Adipose tissue (tissue), 3 donors: ENCODE data around the gene NAA30. TPM values are rescaled to one million over a fixed set of nuclear protein-coding genes. Genes with fewer than 3 reads are reported as not detected.

Experiments used
- H3K27ac ChIP-seq: one replicate; pipeline ENCODE4 v1.5.1; 2013; ENCODE audit warnings: low read depth, low read length
- WGBS, 3 donors: extraction: QIAGEN DNeasy Blood & Tissue Kit; methylation state at CpG; one replicate each; pipeline ENCODE4 v1.1.7; 2013; 5-methylcytosine and 5-hydroxymethylcytosine counted together
- polyA plus RNA-seq, 3 donors: library from polyadenylated mRNA; stranded (reverse); fragments of 200-250 nt; gene quantifications; one replicate each; pipeline ENCODE4 v1.2.3, GENCODE V29; 2013
- donor health status: healthy with polysubstance abuse.
- donor health status: Bipolar disorder and iron deficiency.
- donor health status: healthy.

NAA30 gene
- polyA plus RNA-seq, 3 donors: 3.9 to 6.4 (median 5.4) TPM

- 0 to 1% (median 1%) methylated on average over 50 to 71 of the region's 71 CpGs for WGBS, 3 donors
- H3K27ac ChIP-seq: no peak overlapping the region
Observed at GRCh38 chr14:57390806-57391516, 575 bp downstream of the NAA30 start.

DNA sequence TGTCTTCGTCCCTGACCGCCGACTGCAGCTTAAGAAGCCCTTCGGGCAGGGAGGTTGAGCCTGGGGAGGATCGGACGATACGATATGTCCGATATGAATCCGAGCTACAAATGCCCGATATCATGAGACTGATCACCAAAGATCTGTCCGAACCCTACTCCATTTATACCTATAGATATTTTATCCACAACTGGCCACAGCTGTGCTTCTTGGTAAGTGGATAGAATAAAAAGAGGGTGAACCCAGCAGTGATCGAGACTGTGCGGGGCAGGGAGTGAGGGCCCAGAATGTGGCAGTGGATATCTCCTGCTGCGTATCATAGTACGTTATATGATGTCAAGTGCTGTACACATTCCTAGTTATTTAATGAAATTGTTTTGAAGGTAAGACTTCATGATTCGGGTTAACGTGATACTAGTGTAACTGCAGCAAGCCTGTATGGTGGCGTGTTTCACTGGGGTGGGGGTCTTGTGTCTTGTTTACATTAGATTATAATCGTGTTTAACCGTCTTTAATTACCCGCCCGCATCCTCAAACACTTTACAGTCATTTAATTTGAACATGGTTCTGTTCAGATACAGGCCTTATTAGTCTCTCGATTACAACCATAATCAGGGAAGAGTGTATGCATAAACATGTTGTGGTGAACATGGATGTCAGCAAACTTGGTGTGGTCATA lies 1.3 kb downstream of the NAA30 start:
- H3K27ac ChIP-seq: no peak overlapping the region
- 10 to 29% (median 19%) methylated on average over 23 of the region's 23 CpGs for WGBS, 3 donors

DNA sequence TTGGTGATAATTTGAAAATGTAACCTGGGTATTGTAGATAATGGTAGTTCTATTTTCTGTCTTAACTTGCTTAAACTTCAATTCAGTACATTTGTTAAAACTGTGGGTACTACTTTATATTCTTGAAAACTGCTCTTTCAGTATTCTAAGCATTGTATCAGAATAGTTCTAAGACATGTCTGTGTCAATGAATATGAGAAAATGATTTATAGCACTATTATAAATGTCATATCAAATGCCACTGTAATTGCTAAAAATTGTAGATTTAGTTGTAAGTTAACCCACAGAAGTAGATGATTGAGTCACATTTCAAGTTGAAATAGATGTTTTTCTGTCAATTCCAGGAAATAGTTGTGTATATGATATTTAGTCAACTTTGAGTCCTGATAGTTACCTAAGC lies 2.4 kb downstream of the NAA30 start:
- H3K27ac ChIP-seq: no peak overlapping the region

- no peak overlapping the region for H3K27ac ChIP-seq
- WGBS, 3 donors: 81 to 91% (median 88%) methylated on average over 4 of the region's 4 CpGs
Observed at GRCh38 chr14:57400556-57401494, 10.4 kb downstream of the NAA30 start.

DNA sequence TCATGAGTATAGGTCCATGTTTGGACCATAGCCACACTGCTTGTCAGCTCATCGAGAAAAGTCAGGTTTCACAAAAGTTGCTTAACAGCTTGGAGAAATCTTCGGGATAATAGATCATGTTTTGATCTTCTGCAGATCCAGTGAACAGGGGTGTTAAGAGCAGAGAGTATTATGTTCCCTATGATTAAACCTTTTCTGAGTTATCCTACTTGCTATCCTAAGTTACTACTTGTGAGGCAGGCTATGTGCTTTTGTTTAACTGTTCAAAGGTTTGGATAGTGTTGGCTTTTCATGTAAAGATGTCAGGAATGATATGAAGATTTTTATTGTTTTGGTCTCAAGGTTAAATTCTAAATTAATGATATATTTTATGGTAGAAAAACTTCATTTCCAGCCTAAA lies 11.1 kb downstream of the NAA30 start:
- no peak overlapping the region for H3K27ac ChIP-seq
- 37 to 75% (median 60%) methylated on average over 2 of the region's 2 CpGs for WGBS, 3 donors

DNA sequence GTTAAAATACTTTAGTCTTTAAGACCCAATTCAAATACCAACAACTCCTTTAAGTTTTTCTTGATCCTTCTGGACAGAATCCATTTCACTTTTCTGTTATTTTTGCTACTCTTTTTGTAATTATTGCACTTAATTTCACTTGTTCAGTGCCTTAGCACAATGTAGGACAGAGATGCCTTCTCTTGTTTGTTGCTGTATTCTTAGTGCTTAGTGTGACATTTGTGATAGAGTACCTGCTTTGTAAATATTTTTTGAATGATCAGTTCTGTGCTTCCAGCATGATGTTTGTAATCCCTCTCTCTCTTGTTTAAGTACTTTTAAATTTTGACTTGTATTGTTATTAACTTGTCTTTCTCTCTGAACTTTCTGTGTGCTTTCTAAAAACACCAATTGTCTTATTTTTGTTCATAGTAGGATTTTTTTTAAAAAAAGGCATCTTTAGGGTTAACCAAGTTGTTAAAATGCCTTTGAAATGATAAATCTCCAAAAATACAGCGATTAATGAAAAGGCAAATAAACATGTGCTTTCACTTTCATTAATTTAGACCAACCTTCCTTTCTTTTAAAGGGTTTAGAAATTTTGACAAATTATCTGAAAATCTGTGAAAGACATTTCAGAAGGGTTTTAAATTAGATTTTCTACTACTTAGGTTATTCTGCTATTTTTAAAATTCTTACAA lies 11.9 kb downstream of the NAA30 start:
- H3K27ac ChIP-seq: no peak overlapping the region
- WGBS, 3 donors: 19 to 50% (median 42%) methylated on average over 1 of the region's 1 CpG

DNA sequence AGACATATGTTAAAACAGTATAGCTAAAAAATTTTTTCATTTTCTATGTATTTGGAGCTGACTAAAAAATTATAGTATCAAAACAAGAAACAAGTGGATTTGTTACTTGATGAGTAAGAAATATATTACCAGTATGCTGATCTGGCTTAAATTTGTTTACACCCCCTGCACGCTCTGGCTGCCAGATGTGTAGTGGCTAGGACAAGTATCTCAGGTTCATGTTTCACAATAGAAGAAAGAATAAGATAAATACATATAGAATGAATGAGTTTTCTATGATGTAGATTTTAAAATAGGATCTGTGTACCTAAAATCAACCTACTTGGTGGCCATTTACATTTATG lies 13.1 kb downstream of the NAA30 start:
- 95 to 98% (median 97%) methylated on average over 1 of the region's 1 CpG for WGBS, 3 donors
- no peak overlapping the region for H3K27ac ChIP-seq

GRCh38 chr14:57405562-57405961 lies 15.2 kb downstream of the NAA30 start:
- 84 to 89% (median 86%) methylated on average over 2 of the region's 2 CpGs for WGBS, 3 donors
- H3K27ac ChIP-seq: no peak overlapping the region

GRCh38 chr14:57408037-57408436 lies 17.7 kb downstream of the NAA30 start:
- no peak overlapping the region for H3K27ac ChIP-seq
- 93 to 98% (median 97%) methylated on average over 2 of the region's 2 CpGs for WGBS, 3 donors

DNA sequence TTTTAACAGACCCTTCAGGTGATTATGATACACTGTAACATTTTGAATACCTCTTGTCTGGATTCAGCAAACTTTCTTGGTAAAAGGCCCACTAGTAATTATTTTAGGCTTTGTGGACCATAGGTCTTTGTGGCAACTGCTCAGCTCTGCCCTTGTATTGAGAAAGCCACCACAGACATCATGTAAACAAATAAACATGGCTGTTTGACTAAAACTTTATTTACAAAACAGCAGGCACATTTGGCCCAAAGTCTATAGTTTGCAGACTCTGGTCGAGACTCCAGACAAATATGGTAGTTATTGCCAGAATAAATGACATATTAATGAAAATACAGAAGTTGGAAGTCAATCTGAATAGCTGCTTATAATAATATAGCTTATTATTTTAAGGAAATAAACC lies 18.2 kb downstream of the NAA30 start:
- H3K27ac ChIP-seq: no peak overlapping the region
- WGBS, 3 donors: 56 to 86% (median 84%) methylated on average over 1 of the region's 1 CpG

GRCh38 chr14:57412341-57412740 lies 22.0 kb downstream of the NAA30 start:
- 50 to 63% (median 63%) methylated on average over 2 of the region's 2 CpGs for WGBS, 3 donors
- no peak overlapping the region for H3K27ac ChIP-seq

GRCh38 chr14:57413849-57414248 lies 23.5 kb downstream of the NAA30 start:
- H3K27ac ChIP-seq: no peak overlapping the region
- WGBS, 3 donors: 70 to 86% (median 79%) methylated on average over 2 of the region's 2 CpGs

DNA sequence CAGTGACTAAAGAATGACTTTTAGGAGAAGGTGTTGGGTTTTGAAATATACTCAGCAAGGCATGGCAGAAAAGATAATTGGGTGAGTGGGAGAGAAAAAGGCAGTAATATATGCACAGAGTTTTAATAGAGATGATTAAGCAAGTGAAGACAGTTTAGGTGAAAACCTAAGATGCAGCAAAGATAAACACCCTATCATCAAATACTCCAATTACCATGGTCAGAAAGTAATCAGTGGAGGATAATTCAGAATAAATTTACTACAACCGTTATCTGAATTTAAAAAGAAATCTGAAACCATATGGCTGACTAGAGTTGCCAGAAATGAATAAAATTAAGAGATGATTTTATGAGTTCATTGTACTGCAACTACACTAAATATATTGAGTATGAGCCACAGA lies 26.8 kb downstream of the NAA30 start:
- H3K27ac ChIP-seq: no peak overlapping the region
- WGBS, 3 donors: 73 to 89% (median 80%) methylated on average over 1 of the region's 1 CpG

DNA sequence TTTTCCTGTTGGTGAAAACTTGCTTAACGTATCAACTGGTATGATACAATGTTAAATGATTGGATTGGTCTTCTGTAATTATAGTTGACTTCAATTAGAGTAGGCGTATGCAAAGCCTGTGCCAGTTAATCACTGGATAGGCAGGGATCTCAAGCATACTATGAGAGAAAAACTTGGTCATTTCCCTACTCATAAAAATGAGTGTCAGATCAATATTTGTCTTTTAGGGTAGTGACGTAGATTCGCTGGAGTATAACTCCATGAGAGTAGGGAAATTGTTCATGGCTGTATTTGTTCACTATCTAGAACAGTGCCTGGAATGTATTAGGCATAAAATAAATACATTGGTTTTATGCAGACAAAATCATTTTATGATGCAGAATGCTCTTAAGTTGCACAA lies 28.6 kb downstream of the NAA30 start:
- no peak overlapping the region for H3K27ac ChIP-seq
- WGBS, 3 donors: 85 to 93% (median 93%) methylated on average over 4 of the region's 4 CpGs

GRCh38 chr14:57420033-57420432 lies 29.6 kb downstream of the NAA30 start:
- H3K27ac ChIP-seq: no peak overlapping the region
- WGBS, 3 donors: 43 to 58% (median 54%) methylated on average over 4 of the region's 4 CpGs

DNA sequence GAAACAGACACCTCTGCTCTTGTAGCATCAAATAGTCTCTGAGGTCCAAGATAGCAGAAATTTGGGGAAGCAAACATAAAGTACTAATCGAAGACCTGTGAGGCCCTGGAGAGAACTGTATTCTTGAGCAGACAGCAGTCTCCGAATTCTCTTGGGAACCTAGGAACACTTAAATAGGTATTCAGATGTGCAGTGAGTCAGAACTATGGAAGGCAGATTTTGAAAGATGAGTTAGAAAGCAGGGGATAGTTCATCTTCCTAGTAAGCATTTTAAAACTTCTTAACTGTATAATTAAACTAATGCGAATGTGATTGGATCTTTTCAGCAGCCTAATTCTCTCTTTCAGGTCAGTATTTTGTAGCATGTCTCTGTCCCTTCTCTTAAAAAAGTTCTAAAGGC lies 30.6 kb downstream of the NAA30 start:
- no peak overlapping the region for H3K27ac ChIP-seq
- 88 to 98% (median 91%) methylated on average over 3 of the region's 3 CpGs for WGBS, 3 donors

DNA sequence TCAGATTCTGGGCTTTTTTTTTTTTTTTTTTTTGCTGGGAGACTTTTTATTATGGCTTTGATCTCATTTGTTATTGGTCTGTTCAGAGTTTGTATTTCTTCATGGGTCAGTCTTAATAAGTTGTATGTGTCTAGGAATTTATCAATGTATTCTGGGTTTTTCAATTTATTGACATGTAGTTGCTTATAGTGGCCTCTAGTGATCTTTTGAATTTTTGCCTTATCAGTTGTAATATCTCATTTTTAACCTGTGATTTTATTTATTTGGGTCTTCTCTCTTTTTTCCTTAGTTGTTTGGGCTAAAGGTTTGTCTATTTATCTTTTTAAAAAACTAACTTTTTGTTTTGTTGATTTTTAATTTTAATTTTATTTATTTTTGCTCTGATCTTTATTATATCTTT lies 45.5 kb downstream of the NAA30 start:
- no peak overlapping the region for H3K27ac ChIP-seq

GRCh38 chr14:57461777-57462320 lies 71.5 kb downstream of the NAA30 start:
- WGBS, 3 donors: 61 to 82% (median 78%) methylated on average over 5 of the region's 5 CpGs
- no peak overlapping the region for H3K27ac ChIP-seq

DNA sequence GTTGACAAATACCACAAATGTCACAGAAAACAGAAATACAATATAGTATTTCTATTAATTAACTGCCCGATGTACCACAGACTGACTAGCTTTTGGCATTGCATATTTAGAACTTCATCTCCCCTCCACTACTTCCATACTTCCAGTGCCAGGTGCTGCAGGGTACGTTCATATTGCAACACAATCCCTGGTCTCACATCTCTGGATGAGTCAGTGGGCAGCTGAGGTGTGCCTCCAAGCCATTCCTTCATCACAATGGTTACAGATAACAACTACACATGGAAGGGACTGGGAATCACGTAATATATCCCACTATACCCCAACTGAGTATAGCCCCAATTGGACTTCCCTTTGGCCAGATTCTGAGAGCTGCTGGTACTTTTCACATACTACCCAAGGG lies 72.2 kb downstream of the NAA30 start:
- H3K27ac ChIP-seq: no peak overlapping the region
- 89 to 94% (median 89%) methylated on average over 3 of the region's 3 CpGs for WGBS, 3 donors
